ENCODE measurements around the gene ETV6. TPM values are rescaled to one million over a fixed set of nuclear protein-coding genes. Genes with fewer than 3 reads are reported as not detected.

Gene ETV6
- total and polyA plus RNA-seq, 2 of the 8 experiments (the other 6 are each of a cell fraction or from before 2014, with no cell fraction given) = 5.5 to 23.9 TPM

GRCh38 chr12:11771895-11772502, 122.5 kb downstream of the ETV6 start:
- H3K4me3 ChIP-seq (ENCODE audit: extremely low read depth in 1 of 4, insufficient read depth in 2 of 4, low read depth in 3 of 4, low read length in 4 of 4) = no peak overlapping the region
- no peak overlapping the region for H2AFZ ChIP-seq (ENCODE audit: low read length)
- H3K36me3 ChIP-seq (ENCODE audit: control insufficient read depth in 2 of 4, insufficient read depth in 4 of 4, low read length in 3 of 4) = no peaks in the 10 kb centered on the region
- no peaks in the 10 kb centered on the region for H3K23me2 ChIP-seq (ENCODE audit: low read depth, low read length)
- no peak overlapping the region for H2BK15ac ChIP-seq (ENCODE audit: low read length)
- H3K4me2 ChIP-seq (ENCODE audit: insufficient read depth in 1 of 2, low read depth in 2 of 2, low read length in 2 of 2) = no peak overlapping the region
- FAIRE-seq (no peak), DNase-seq (ENCODE audit: low read depth in 1 of 2, low spot score in 2 of 2) (no peak)
- no peak overlapping the region for H2BK5ac ChIP-seq (ENCODE audit: low read depth, low read length)
- H4K20me1 ChIP-seq (replicated peaks in 1 of 2; ENCODE audit: control insufficient read depth in 1 of 2, insufficient read depth in 2 of 2, low read length in 2 of 2) = no peaks in the 10 kb centered on the region
- peaks cover 0 to 4% (median 0%) of the 10 kb centered on the region in 4 experiments; a peak in 1 of 7 replicates for H3K4me1 ChIP-seq (replicated peaks in 1 of 4; ENCODE audit: control insufficient read depth in 3 of 4, insufficient read depth in 4 of 4, low read length in 3 of 4)
- no peak overlapping the region for H3K9ac ChIP-seq (replicated peaks in 1 of 4; ENCODE audit: extremely low read depth in 1 of 4, low read depth in 3 of 4, low read length in 3 of 4)
- no peak overlapping the region for H3K14ac ChIP-seq (ENCODE audit: insufficient read length)
- no peak overlapping the region for H4K5ac ChIP-seq (ENCODE audit: insufficient read length, low read depth, low read length)
- H2AK5ac ChIP-seq (ENCODE audit: low read depth, low read length) = no peak overlapping the region
- no peak overlapping the region for H3K56ac ChIP-seq (replicated peaks; ENCODE audit: insufficient read length, low read depth, low read length)
- no peak overlapping the region for H4K91ac ChIP-seq (replicated peaks; ENCODE audit: insufficient read length, low read length)
- CTCF ChIA-PET (ENCODE audit: partially characterized antibody) = interaction anchor here (1.1 kb wide), 1 partner anchor 33 kb away, joined by 3 read pairs; no protein-coding TSS in a partner anchor
- H3K9me3 ChIP-seq (ENCODE audit: insufficient read depth in 2 of 2, low read depth in 1 of 2, low read length in 1 of 2) = no peaks in the 10 kb centered on the region
- 87% methylated on average over 3 of the region's 3 CpGs; no CpG with 5 or more reads in 1 of the 2 experiments for WGBS, 2 experiments (ENCODE audit: extremely low coverage in 1 of 2, insufficient coverage in 1 of 2, insufficient read length in 1 of 2, insufficient replicate concordance in 2 of 2, low coverage in 1 of 2, low lambda C conversion rate in 2 of 2, missing lambda C conversion rate in 1 of 2)
- no peak overlapping the region for H3K23ac ChIP-seq (ENCODE audit: insufficient read length)
- no peak overlapping the region for H4K8ac ChIP-seq (ENCODE audit: extremely low read depth, insufficient read depth, low read length)
- POLR2A ChIA-PET (ENCODE audit: partially characterized antibody) = interaction anchor here (1.2 to 1.3 kb wide), 2 partner anchors 9 to 24 kb away, joined by 3 read pairs; no protein-coding TSS in a partner anchor
- H3K27ac ChIP-seq (ENCODE audit: low read depth, low read length) = no peak overlapping the region
- H2BK120ac ChIP-seq (replicated peaks; ENCODE audit: low read depth, low read length) = no peak overlapping the region
- H3K79me2 ChIP-seq (ENCODE audit: control insufficient read depth in 1 of 2, insufficient read depth in 2 of 2, low read length in 2 of 2) = no peaks in the 10 kb centered on the region
- H3K4ac ChIP-seq (replicated peaks; ENCODE audit: insufficient read length, low read depth, low read length) = no peak overlapping the region
- no peak overlapping the region for H3K18ac ChIP-seq (ENCODE audit: extremely low read depth, low read length)
- H3K79me1 ChIP-seq (ENCODE audit: low read depth, low read length) = no peaks in the 10 kb centered on the region
- no peak overlapping the region for H2BK20ac ChIP-seq (ENCODE audit: low read length)
- no peaks in the 10 kb centered on the region for H3K27me3 ChIP-seq (replicated peaks in 1 of 4; ENCODE audit: control insufficient read depth in 3 of 4, extremely low read depth in 1 of 4, insufficient read depth in 3 of 4, low read length in 3 of 4)
- H2BK12ac ChIP-seq (ENCODE audit: low read depth, low read length) = no peak overlapping the region
- TF ChIP-seq RAD21 (IDR thresholded peaks at IDR 0.05 in 1 of 2, conservative IDR thresholded peaks at IDR 0.05 in 1 of 2; ENCODE audit: low read depth in 2 of 2, low read length in 2 of 2) (no peak), JUN (IDR thresholded peaks at IDR 0.05; ENCODE audit: low read depth, low read length) (no peak), HDAC6 (IDR thresholded peaks at IDR 0.05; ENCODE audit: low read depth, low read length) (no peak), SP1 (IDR thresholded peaks at IDR 0.05; ENCODE audit: low read depth, low read length) (no peak), BCL11A (IDR thresholded peaks at IDR 0.05; ENCODE audit: low read depth in 2 of 2, low read length in 2 of 2) (no peak), RNF2 (IDR thresholded peaks at IDR 0.05; ENCODE audit: borderline replicate concordance, low read depth, low read length, missing control alignments, poor library complexity, severe bottlenecking) (no peak), CTBP2 (IDR thresholded peaks at IDR 0.05; ENCODE audit: borderline replicate concordance, insufficient read depth, insufficient read length, low read length) (no peak), PHF8 (conservative IDR thresholded peaks at IDR 0.05; ENCODE audit: low read depth, low read length) (no peak), FOSL1 (IDR thresholded peaks at IDR 0.05; ENCODE audit: insufficient read depth, low read depth, low read length) (no peak), SP2 (IDR thresholded peaks at IDR 0.05; ENCODE audit: low read length) (no peak), SIN3A (conservative IDR thresholded peaks at IDR 0.05 in 1 of 2, IDR thresholded peaks at IDR 0.05 in 1 of 2; ENCODE audit: low read depth in 1 of 2, low read length in 2 of 2) (no peak), SAP30 (IDR thresholded peaks at IDR 0.05; ENCODE audit: insufficient read depth, insufficient replicate concordance, low read length) (no peak)

All from H1 (cell line).